ENCODE measurements around the gene HPS1. TPM values are rescaled to one million over a fixed set of nuclear protein-coding genes. Genes with fewer than 3 reads are reported as not detected.

The HPS1 gene
- total RNA-seq, 1 donor from 2014 or later, result 42.7 TPM

DNA sequence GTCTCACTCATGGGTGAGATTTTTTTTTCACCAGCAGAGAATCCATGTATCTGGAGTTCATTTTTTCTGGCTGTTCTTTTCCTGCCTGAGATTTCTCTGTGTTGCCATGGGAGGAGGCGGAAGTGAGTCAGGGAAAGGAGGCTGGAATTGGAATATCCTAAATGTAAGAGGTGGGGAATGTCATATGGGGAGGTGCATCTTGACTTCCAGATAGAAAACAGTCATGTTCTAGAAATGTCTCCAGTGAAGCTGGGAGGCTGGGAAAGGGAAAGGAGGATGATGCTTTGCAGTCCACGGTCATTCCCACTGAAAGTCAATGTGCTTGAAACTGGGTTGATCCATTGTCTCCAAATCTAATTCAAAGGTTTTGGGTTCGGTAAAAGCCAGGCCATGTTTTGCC is 39.7 kb upstream of the HPS1 start:
- intact Hi-C loops (cut with DNase I), result no loop called here
- DNase-seq (ENCODE audit: low spot score in 2 of 2), result no peak
- Histone ChIP-seq H3K27ac (no peak overlapping the region), H3K27me3 (no peaks in the 10 kb centered on the region), H3K9me3 (no peaks in the 10 kb centered on the region), H3K4me1 (no peaks in the 10 kb centered on the region), H3K4me3 (no peak overlapping the region), H3K36me3 (no peaks in the 10 kb centered on the region)
- TF ChIP-seq, protein P1, sequence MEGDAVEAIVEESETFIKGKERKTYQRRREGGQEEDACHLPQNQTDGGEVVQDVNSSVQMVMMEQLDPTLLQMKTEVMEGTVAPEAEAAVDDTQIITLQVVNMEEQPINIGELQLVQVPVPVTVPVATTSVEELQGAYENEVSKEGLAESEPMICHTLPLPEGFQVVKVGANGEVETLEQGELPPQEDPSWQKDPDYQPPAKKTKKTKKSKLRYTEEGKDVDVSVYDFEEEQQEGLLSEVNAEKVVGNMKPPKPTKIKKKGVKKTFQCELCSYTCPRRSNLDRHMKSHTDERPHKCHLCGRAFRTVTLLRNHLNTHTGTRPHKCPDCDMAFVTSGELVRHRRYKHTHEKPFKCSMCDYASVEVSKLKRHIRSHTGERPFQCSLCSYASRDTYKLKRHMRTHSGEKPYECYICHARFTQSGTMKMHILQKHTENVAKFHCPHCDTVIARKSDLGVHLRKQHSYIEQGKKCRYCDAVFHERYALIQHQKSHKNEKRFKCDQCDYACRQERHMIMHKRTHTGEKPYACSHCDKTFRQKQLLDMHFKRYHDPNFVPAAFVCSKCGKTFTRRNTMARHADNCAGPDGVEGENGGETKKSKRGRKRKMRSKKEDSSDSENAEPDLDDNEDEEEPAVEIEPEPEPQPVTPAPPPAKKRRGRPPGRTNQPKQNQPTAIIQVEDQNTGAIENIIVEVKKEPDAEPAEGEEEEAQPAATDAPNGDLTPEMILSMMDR (IDR thresholded peaks at IDR 0.05), result no peak

DNA sequence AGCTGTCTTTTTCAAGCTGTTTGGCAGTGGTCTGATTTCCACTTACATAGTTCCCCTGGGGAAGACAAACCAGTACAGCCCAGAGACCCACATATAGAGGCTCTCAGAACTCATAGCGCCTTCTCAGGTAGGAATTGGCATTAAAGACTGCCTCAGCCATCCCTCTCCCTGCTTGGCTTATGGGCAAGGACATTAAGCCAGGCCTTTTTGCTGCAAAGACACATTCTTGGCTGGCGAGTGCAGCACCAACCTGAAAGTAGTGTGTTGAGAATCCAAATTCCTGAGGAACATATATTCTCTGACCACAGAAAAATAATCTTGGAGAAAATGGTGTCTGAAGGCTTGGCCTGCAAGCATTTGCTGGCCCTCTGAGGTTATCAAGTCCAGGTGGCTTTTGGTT is 39.2 kb upstream of the HPS1 start:
- no peaks in the 10 kb centered on the region for H3K9me3 ChIP-seq
- DNase-seq (ENCODE audit: low spot score in 2 of 2), result no peak
- no peaks in the 10 kb centered on the region for H3K27me3 ChIP-seq
- H3K36me3 ChIP-seq, result no peaks in the 10 kb centered on the region
- intact Hi-C loops (cut with DNase I), result no loop called here
- TF ChIP-seq, protein P1 (IDR thresholded peaks at IDR 0.05), result no peak
- H3K4me1 ChIP-seq, result no peaks in the 10 kb centered on the region
- H3K27ac ChIP-seq, result no peak overlapping the region
- H3K4me3 ChIP-seq, result no peak overlapping the region

DNA sequence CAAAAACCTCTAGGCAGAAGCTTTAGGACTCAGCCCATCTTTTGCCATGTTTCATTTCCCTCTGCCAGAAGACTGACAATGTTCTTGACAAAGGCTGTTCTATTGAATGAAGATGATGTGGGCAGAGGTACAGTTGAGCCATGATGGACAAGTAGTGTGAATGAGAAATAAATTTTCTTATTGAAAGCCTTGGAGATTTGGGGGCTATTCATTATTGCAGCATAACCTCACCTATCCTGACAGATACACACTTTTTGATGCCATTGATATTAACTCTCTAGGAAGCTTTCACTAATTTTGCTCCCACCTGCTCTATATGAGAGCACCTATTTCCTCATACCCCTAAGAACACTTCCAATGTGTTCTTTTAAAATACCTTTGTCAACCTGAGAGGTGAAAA is 36.9 kb upstream of the HPS1 start:
- TF ChIP-seq, protein P1 (IDR thresholded peaks at IDR 0.05), result no peak
- Histone ChIP-seq H3K4me3 (no peak overlapping the region), H3K27me3 (no peaks in the 10 kb centered on the region), H3K27ac (no peak overlapping the region), H3K36me3 (no peaks in the 10 kb centered on the region), H3K9me3 (no peaks in the 10 kb centered on the region), H3K4me1 (no peaks in the 10 kb centered on the region)
- no peak for DNase-seq (ENCODE audit: low spot score in 2 of 2)
- intact Hi-C loops (cut with DNase I), result no loop called here

DNA sequence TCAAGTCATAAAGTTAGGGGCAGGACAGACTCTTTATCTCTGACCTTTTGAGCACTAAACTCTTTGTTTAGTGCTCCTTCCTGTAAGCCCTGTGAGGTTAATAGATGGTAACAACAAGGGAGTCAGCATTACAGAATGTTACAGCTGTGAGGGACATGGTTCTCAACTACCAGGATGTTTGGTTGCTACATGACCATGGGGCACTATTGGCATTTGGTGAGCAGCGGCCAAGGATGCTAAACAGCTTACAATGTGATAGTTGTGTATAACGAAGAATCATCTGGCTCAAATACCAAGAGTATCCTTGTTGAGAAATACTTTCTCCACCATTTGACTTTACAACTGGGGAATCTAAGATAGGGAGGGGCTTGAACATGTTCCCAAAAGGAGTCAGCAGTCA is 35.4 kb upstream of the HPS1 start:
- no peak for DNase-seq (ENCODE audit: low spot score in 2 of 2)
- Histone ChIP-seq H3K27me3 (no peaks in the 10 kb centered on the region), H3K4me3 (no peak overlapping the region), H3K9me3 (no peaks in the 10 kb centered on the region), H3K4me1 (no peaks in the 10 kb centered on the region), H3K27ac (no peak overlapping the region), H3K36me3 (no peaks in the 10 kb centered on the region)
- intact Hi-C loops (cut with DNase I), result no loop called here
- TF ChIP-seq, protein P1 (IDR thresholded peaks at IDR 0.05), result no peak

DNA sequence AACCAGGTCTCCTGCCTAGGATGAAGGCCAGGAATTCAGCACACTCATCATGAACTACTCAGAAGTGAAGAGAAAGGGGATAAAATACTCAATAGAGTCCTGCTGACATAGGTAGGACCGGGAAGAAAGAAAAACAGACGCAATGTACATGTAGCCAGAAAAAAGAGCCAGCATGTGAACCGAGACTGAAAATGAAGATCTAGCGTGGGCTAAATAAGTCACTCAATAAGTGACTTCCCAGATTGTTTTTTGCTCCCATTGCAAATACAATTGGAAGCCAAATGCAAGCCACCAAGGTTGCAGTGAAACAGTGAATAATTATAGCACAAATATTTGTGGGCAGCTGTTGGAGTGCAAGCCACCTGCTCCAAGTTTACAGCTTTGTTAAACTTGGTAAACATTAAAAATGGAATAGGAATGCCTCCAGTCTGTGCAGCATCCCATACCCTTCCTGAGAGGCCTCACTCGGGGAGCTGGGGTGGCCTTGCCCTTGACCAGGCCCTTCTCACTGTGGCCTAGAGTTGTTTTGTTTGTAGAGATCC is 34.7 kb upstream of the HPS1 start:
- Histone ChIP-seq H3K4me1 (no peaks in the 10 kb centered on the region), H3K36me3 (no peaks in the 10 kb centered on the region), H3K4me3 (no peak overlapping the region), H3K27me3 (no peaks in the 10 kb centered on the region), H3K27ac (no peak overlapping the region), H3K9me3 (no peaks in the 10 kb centered on the region)
- DNase-seq (ENCODE audit: low spot score in 2 of 2), result no peak
- intact Hi-C loops (cut with DNase I), result no loop called here
- TF ChIP-seq, protein P1 (IDR thresholded peaks at IDR 0.05), result no peak
